ENCODE data around the gene ARHGEF38.

DNA sequence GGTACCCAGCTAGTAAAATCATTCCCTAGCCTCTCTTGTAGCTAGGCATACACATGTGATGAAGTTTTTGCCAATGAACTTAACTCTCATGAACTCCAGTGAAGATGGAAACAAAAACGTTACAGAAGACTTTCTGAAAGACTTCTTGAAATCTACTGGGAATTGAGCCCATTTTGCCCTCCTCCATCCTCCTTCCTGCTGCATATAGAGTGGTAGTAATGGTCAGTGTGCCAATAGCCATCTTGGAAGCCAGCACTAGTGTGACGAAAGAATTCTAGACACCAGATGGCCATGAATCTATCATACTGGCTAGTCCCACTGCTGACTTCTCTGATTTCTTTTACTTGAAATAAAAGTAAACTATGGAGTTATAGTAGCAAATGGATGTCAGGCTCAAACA lies 47.7 kb upstream of the ARHGEF38 start:
- TF ChIP-seq, protein P1, sequence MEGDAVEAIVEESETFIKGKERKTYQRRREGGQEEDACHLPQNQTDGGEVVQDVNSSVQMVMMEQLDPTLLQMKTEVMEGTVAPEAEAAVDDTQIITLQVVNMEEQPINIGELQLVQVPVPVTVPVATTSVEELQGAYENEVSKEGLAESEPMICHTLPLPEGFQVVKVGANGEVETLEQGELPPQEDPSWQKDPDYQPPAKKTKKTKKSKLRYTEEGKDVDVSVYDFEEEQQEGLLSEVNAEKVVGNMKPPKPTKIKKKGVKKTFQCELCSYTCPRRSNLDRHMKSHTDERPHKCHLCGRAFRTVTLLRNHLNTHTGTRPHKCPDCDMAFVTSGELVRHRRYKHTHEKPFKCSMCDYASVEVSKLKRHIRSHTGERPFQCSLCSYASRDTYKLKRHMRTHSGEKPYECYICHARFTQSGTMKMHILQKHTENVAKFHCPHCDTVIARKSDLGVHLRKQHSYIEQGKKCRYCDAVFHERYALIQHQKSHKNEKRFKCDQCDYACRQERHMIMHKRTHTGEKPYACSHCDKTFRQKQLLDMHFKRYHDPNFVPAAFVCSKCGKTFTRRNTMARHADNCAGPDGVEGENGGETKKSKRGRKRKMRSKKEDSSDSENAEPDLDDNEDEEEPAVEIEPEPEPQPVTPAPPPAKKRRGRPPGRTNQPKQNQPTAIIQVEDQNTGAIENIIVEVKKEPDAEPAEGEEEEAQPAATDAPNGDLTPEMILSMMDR (IDR thresholded peaks at IDR 0.05; ENCODE audit: low read length): no peak
- TF ChIP-seq EZH2 (IDR thresholded peaks at IDR 0.05; ENCODE audit: borderline replicate concordance, low read length): no peak

All from OCI-LY1 (cell line).